HepG2 (cell line): ENCODE measurements around the gene LDAH. TPM values are rescaled to one million over a fixed set of nuclear protein-coding genes. Genes with fewer than 3 reads are reported as not detected.

Experiments
- ATAC-seq: fragments of 200-7000 bp; cut with Tn5 transposase; 3 replicates; pipeline ENCODE4 v1.9.1; 2020; ENCODE audit warnings: mild to moderate bottlenecking, moderate library complexity
- BruUV-seq: library from RNA; stranded (reverse); fragments of 400-500 nt; replicated peaks from 2 replicates; lab custom pipeline; 2021; lab: Mats Ljungman, UMichigan
- CTCF ChIA-PET: fragments of 300-600 bp; formaldehyde crosslinking; extraction: SDS; loops from one replicate; lab custom pipeline; 2021; ENCODE audit warnings: low total read pairs, inconsistent platforms, low intra/inter-chr PET ratio; lab: Yijun Ruan, JAX
- POLR2A ChIA-PET: fragments of 350-600 bp; sonication (Branson Sonifier 250); formaldehyde crosslinking; loops from one replicate; lab custom pipeline; 2020; ENCODE audit warnings: antibody characterized with exemption, inconsistent platforms; lab: Yijun Ruan, JAX
- DNase-seq: peaks from one replicate; pipeline ENCODE4 v3.0.0-alpha.2; 2015; ENCODE audit warnings: low spot score
- FAIRE-seq: peaks from 3 replicates; lab custom pipeline; 2011; peaks lifted over from hg19 to GRCh38; lab: Jason Lieb, UNC
- H2AFZ ChIP-seq: one replicate; pipeline ENCODE4 v1.6.1; 2011; ENCODE audit warnings: low read length, inconsistent platforms
- H3K27ac ChIP-seq: fragments of 300-600 bp; 3 replicates; pipeline ENCODE4 v1.8.0; 2011; ENCODE audit warnings: mixed run types, mild to moderate bottlenecking, mixed read lengths, low read length, inconsistent platforms; ENCODE audit not compliant: insufficient read depth; ENCODE audit errors: extremely low read length
- H3K27me3 ChIP-seq, 2 experiments: fragments of 200-600 bp in 1 of 2; 2 replicates in 1 of 2; 3 replicates in 1 of 2; pipeline versions ENCODE4 v1.6.0 to v1.8.0; 2011; ENCODE audit warnings: low read length in 2 of 2, mild to moderate bottlenecking in 2 of 2, moderate library complexity in 2 of 2, inconsistent platforms in 1 of 2; ENCODE audit not compliant: insufficient read depth in 2 of 2, control insufficient read depth in 1 of 2
- H3K36me3 ChIP-seq, 2 experiments: fragments of 200-600 bp in 1 of 2; replicated peaks in 1 of 2; 2 replicates in 1 of 2; 3 replicates in 1 of 2; pipeline versions ENCODE4 v1.5.1 to v1.8.0; 2011; ENCODE audit warnings: low read length in 2 of 2, inconsistent platforms in 1 of 2; ENCODE audit not compliant: insufficient read depth in 2 of 2, control insufficient read depth in 1 of 2
- H3K4me1 ChIP-seq: 2 replicates; pipeline ENCODE4 v1.5.1; 2012; ENCODE audit warnings: low read length, inconsistent platforms; ENCODE audit not compliant: insufficient read depth
- H3K4me2 ChIP-seq: 2 replicates; pipeline ENCODE4 v1.6.0; 2011; ENCODE audit warnings: low read depth, low read length, inconsistent platforms
- H3K4me3 ChIP-seq, 3 experiments: fragments of 200-600 bp in 1 of 3; sonication (generic), shearing (Covaris generic) in 1 of 3; replicated peaks in 1 of 3; 2 replicates each; pipeline ENCODE4 v1.5.1; 2011 to 2016; ENCODE audit warnings: low read length in 3 of 3, inconsistent platforms in 2 of 3, low read depth in 2 of 3, mild to moderate bottlenecking in 2 of 3, control low read depth in 1 of 3, mixed read lengths in 1 of 3; ENCODE audit not compliant: insufficient read depth in 1 of 3
- H3K79me2 ChIP-seq: one replicate; pipeline ENCODE4 v1.6.1; 2011; ENCODE audit warnings: low read length, inconsistent platforms; ENCODE audit not compliant: insufficient read depth
- H3K9ac ChIP-seq: 2 replicates; pipeline ENCODE4 v1.6.0; 2011; ENCODE audit warnings: mild to moderate bottlenecking, low read depth, low read length, inconsistent platforms; ENCODE audit not compliant: insufficient read depth
- H3K9me3 ChIP-seq: 2 replicates; pipeline ENCODE4 v1.5.1; 2012; ENCODE audit warnings: mild to moderate bottlenecking, low read length
- H4K20me1 ChIP-seq: 2 replicates; pipeline ENCODE4 v1.6.0; 2011; ENCODE audit warnings: inconsistent platforms, mild to moderate bottlenecking, low read length, moderate library complexity; ENCODE audit not compliant: insufficient read depth
- ATF1 ChIP-seq: IDR thresholded peaks from 2 replicates; pipeline ENCODE4 v1.6.1; 2016; ENCODE audit warnings: mild to moderate bottlenecking, control low read depth
- ATF2 ChIP-seq: sonication (generic); formaldehyde crosslinking; IDR thresholded peaks from 2 replicates; pipeline ENCODE4 v1.4.0; 2020; ENCODE audit warnings: missing genetic modification reagents
- DRAP1 ChIP-seq: IDR thresholded peaks from 2 replicates; pipeline ENCODE4 v1.6.1; 2016; ENCODE audit warnings: missing genetic modification reagents, missing compliant biosample characterization
- GTF3A ChIP-seq: sonication (generic); formaldehyde crosslinking; conservative IDR thresholded peaks from 2 replicates; pipeline ENCODE4 v1.4.0; 2020; ENCODE audit warnings: mild to moderate bottlenecking, missing genetic modification reagents
- KAT7 ChIP-seq: IDR thresholded peaks from 2 replicates; pipeline ENCODE4 v1.6.1; 2018; ENCODE audit warnings: borderline replicate concordance, missing compliant biosample characterization
- KLF13 ChIP-seq: sonication (generic); formaldehyde crosslinking; IDR thresholded peaks from 2 replicates; pipeline ENCODE4 v1.4.0; 2020; ENCODE audit warnings: mild to moderate bottlenecking, missing genetic modification reagents
- MZF1 ChIP-seq: sonication (generic); formaldehyde crosslinking; IDR thresholded peaks from 2 replicates; pipeline ENCODE4 v1.8.1; 2023; ENCODE audit warnings: mild to moderate bottlenecking, missing genetic modification reagents, borderline replicate concordance
- RBM22 ChIP-seq: fragments of 200-400 bp; formaldehyde crosslinking; optimal IDR thresholded peaks from 2 replicates; pipeline ENCODE3; 2017; ENCODE audit warnings: mild to moderate bottlenecking, low read length, moderate library complexity
- SP1 ChIP-seq, 2 experiments: fragments of 450-650 bp in 1 of 2; sonication (generic) in 1 of 2; formaldehyde crosslinking in 1 of 2; IDR thresholded peaks; 2 replicates each; pipeline versions ENCODE4 v1.4.0 to v1.6.1; 2016 to 2020; ENCODE audit warnings: missing genetic modification reagents in 1 of 2
- SPEN ChIP-seq: sonication (generic); formaldehyde crosslinking; IDR thresholded peaks from 2 replicates; pipeline ENCODE4 v1.5.1; 2020; ENCODE audit warnings: low read depth, mild to moderate bottlenecking, missing genetic modification reagents
- TBL1XR1 ChIP-seq: fragments of 150-350 bp; IDR thresholded peaks from 2 replicates; pipeline ENCODE4 v1.6.1; 2014; ENCODE audit warnings: borderline replicate concordance, low read length; ENCODE audit not compliant: partially characterized antibody
- THAP11 ChIP-seq: IDR thresholded peaks from 2 replicates; pipeline ENCODE4 v1.6.1; 2016; ENCODE audit warnings: missing biosample characterization, missing genetic modification reagents
- U2AF1 ChIP-seq: fragments of 200-400 bp; formaldehyde crosslinking; optimal IDR thresholded peaks from 2 replicates; pipeline ENCODE3; 2017; ENCODE audit warnings: mild to moderate bottlenecking, low read depth, low read length
- ZKSCAN5 ChIP-seq: sonication (generic); formaldehyde crosslinking; IDR thresholded peaks from 2 replicates; pipeline ENCODE4 v1.5.1; 2020; ENCODE audit warnings: mild to moderate bottlenecking, missing genetic modification reagents
- ZNF329 ChIP-seq: sonication (generic); formaldehyde crosslinking; IDR thresholded peaks from 2 replicates; pipeline ENCODE4 v1.9.0; 2021; ENCODE audit warnings: low read depth, mild to moderate bottlenecking, missing genetic modification reagents
- ZNF337 ChIP-seq: sonication (generic); formaldehyde crosslinking; IDR thresholded peaks from 2 replicates; pipeline ENCODE4 v1.5.1; 2020; ENCODE audit warnings: missing genetic modification reagents, low read depth, mild to moderate bottlenecking, borderline replicate concordance
- ZNF451 ChIP-seq: sonication (generic); formaldehyde crosslinking; IDR thresholded peaks from 2 replicates; pipeline ENCODE4 v1.5.0; 2020; ENCODE audit warnings: mild to moderate bottlenecking, missing genetic modification reagents
- ZNF496 ChIP-seq: sonication (generic); formaldehyde crosslinking; IDR thresholded peaks from 2 replicates; pipeline ENCODE4 v1.8.1; 2023; ENCODE audit warnings: mild to moderate bottlenecking, moderate library complexity, missing genetic modification reagents; ENCODE audit not compliant: insufficient replicate concordance
- ZNF607 ChIP-seq: sonication (generic); formaldehyde crosslinking; IDR thresholded peaks from 2 replicates; pipeline ENCODE4 v1.5.1; 2020; ENCODE audit warnings: missing genetic modification reagents, mild to moderate bottlenecking, borderline replicate concordance
- ZNF724P ChIP-seq: sonication (generic); formaldehyde crosslinking; IDR thresholded peaks from 2 replicates; pipeline ENCODE4 v1.8.0; 2022; ENCODE audit warnings: missing genetic modification reagents, borderline replicate concordance
- ZSCAN5A ChIP-seq: sonication (generic); formaldehyde crosslinking; IDR thresholded peaks from 2 replicates; pipeline ENCODE4 v1.8.0; 2022; ENCODE audit warnings: mild to moderate bottlenecking, missing genetic modification reagents, borderline replicate concordance
- WGBS: methylation state at CpG from one replicate; pipeline ENCODE4 v1.1.6; 2017; ENCODE audit warnings: low lambda C conversion rate; 5-methylcytosine and 5-hydroxymethylcytosine counted together
- in situ Hi-C: cut with HindIII; loops from 2 replicates; pipeline ENCODE4 v1.10.0; 2017; ENCODE audit warnings: low pct_unique_long_range_greater_than_20kb; ENCODE audit not compliant: extremely low pct_ligation_motif_present
- intact Hi-C: fragments of 100-400 bp; cut with micrococcal nuclease; formaldehyde crosslinking; loops from one replicate; pipeline ENCODE4 v1.10.0; 2022; ENCODE audit not compliant: unreplicated experiment
- polyA plus RNA-seq, 8 experiments: library from polyadenylated mRNA; depleted of rRNA in 3 of 8; stranded (reverse) in 7 of 8; unstranded in 1 of 8; fragments of >200 nt; fragmentation: Illumina TruSeq in 4 of 8; extraction: Trizol in 4 of 8; gene quantifications; 2 replicates each; pipeline versions ENCODE4 v1.2.1 to v1.2.3, GENCODE V29; 2011 to 2016; ENCODE audit warnings: low read depth in 4 of 8, missing spikeins in 1 of 8, mixed read lengths in 1 of 8; ENCODE audit not compliant: insufficient read depth in 1 of 8
- total RNA-seq, 5 experiments: library from RNA; depleted of rRNA; stranded (reverse); fragments of >200 nt; fragmentation: Illumina TruSeq; extraction: Trizol; gene quantifications; 2 replicates each; pipeline ENCODE4 v1.2.3, GENCODE V29; 2016; ENCODE audit warnings: low read depth in 1 of 5

The LDAH gene
- total and polyA plus RNA-seq, 2 of the 13 experiments (the other 11 are each of a cell fraction or from before 2014, with no cell fraction given) = 28.8 to 46.2 TPM

GRCh38 chr2:20675701-20676352 lies 147.1 kb downstream of the LDAH start:
- Histone ChIP-seq H3K79me2 (no peaks in the 10 kb centered on the region), H3K4me1 (peaks cover 44% of the 10 kb centered on the region), H3K27me3 (no peaks in the 10 kb centered on the region), H3K36me3 (peaks cover 1 to 11% of the 10 kb centered on the region in 2 experiments; a peak in 3 of 5 replicates), H3K27ac (peak overlapping the region; percentile 75), H3K4me3 (peak overlapping the region; percentile 7 to 64 (median 36); a peak in 3 of 6 replicates), H2AFZ (no peak overlapping the region), H3K4me2 (peak overlapping the region; percentile 91), H4K20me1 (no peaks in the 10 kb centered on the region), H3K9me3 (no peaks in the 10 kb centered on the region), H3K9ac (peak overlapping the region; percentile 44)
- intact Hi-C loops (loop anchor here (1.0 to 5.0 kb wide), 5 partner anchors 10 to 241 kb away; no protein-coding TSS in a partner anchor), in situ Hi-C loops (no loop called here)
- FAIRE-seq (peak; percentile 8), DNase-seq (peak; percentile 78), ATAC-seq (peak; percentile 87)
- CTCF ChIA-PET = interaction anchor here (0.9 to 3.0 kb wide), 6 partner anchors 9 to 287 kb away, joined by 3 to 61 read pairs (median 6); partner anchors contain the start of genes GDF7 and HS1BP3
- 43% methylated on average over 6 of the region's 6 CpGs for WGBS
- POLR2A ChIA-PET = interaction anchor here (0.9 to 6.3 kb wide), 17 partner anchors 9 to 325 kb away, joined by 3 to 216 read pairs (median 4); partner anchors contain the start of genes GDF7, HS1BP3, LDAH and RHOB
- BruUV-seq = no TSS peak
- TF ChIP-seq ZNF496 (no peak), RBM22 (peak; percentile 74), ZKSCAN5 (CRISPR knock-in tag) (peak; percentile 9; the same call in 1 of the 2 replicates), ATF1 (CRISPR knock-in tag) (no peak), ZNF337 (0 out of 2 replicates have a peak, but pooled peaks have one; percentile 2), ZSCAN5A (CRISPR knock-in tag) (no peak), ZNF724P (CRISPR knock-in tag) (no peak), SPEN (peak; percentile 11; the same call in 1 of the 2 replicates), MZF1 (0 out of 2 replicates have a peak, but pooled peaks have one; percentile 58), ZNF329 (CRISPR knock-in tag) (peak; percentile 40; the same call in 1 of the 2 replicates), U2AF1 (no peak), THAP11 (CRISPR knock-in tag) (no peak), ZNF451 (CRISPR knock-in tag) (peak; percentile 9; the same call in 1 of the 2 replicates), KLF13 (CRISPR knock-in tag) (no peak), GTF3A (no peak), ZNF607 (0 out of 2 replicates have a peak, but pooled peaks have one; percentile 45), SP1 (IDR thresholded peaks at IDR 0.05) (no peak), SP1 (CRISPR knock-in tag; IDR thresholded peaks at IDR 0.05) (peak; percentile 66; the same call in 1 of the 2 replicates), TBL1XR1 (no peak), KAT7 (no peak), DRAP1 (no peak), ATF2 (CRISPR knock-in tag) (no peak)
